SU-DHL-6 (cell line): Measurements from ENCODE around the gene TRNP1.
"Not testable (repeated sequence)": the region's sequence is repeated elsewhere in the genome, so short reads cannot be mapped to it uniquely, and the experiment has no call there.

Experiments
- H2AFZ ChIP-seq: fragments of 200-600 bp; sonication (generic); 2 replicates; pipeline ENCODE4 v1.6.1; 2014; ENCODE audit warnings: low read depth, mild to moderate bottlenecking, moderate library complexity, mixed read lengths, antibody characterized with exemption, low read length; ENCODE audit not compliant: severe bottlenecking
- H3F3A ChIP-seq: fragments of 200-600 bp; shearing (Covaris generic); 2 replicates; pipeline ENCODE4 v1.6.0; 2016; ENCODE audit warnings: antibody characterized with exemption, mild to moderate bottlenecking; ENCODE audit not compliant: insufficient read depth
- H3K27ac ChIP-seq: fragments of 200-600 bp; sonication (generic); 2 replicates; pipeline ENCODE4 v1.5.1; 2016; ENCODE audit warnings: low read depth, mild to moderate bottlenecking, low read length, moderate library complexity, mixed read lengths
- H3K27me3 ChIP-seq: fragments of 200-600 bp; sonication (generic), shearing (Covaris generic); 2 replicates; pipeline ENCODE4 v1.6.0; 2014; ENCODE audit warnings: mild to moderate bottlenecking, low read length
- H3K36me3 ChIP-seq: fragments of 200-600 bp; sonication (generic); 2 replicates; pipeline ENCODE4 v1.6.1; 2014; ENCODE audit warnings: mild to moderate bottlenecking, low read length, mixed read lengths
- H3K4me2 ChIP-seq: fragments of 300-600, 200-600 bp; shearing (Covaris generic), sonication (generic); 2 replicates; pipeline ENCODE4 v1.6.0; 2014; ENCODE audit warnings: low read length, low read depth, mild to moderate bottlenecking; ENCODE audit not compliant: poor library complexity, severe bottlenecking
- H3K4me3 ChIP-seq: fragments of 200-600 bp; sonication (generic); 2 replicates; pipeline ENCODE4 v1.5.1; 2014; ENCODE audit warnings: antibody characterized with exemption, low read length, mild to moderate bottlenecking, mixed read lengths; ENCODE audit not compliant: insufficient read depth, poor library complexity, severe bottlenecking
- H3K79me2 ChIP-seq: fragments of 200-600 bp; sonication (generic); 2 replicates; pipeline ENCODE4 v1.6.1; 2014; ENCODE audit warnings: mild to moderate bottlenecking, low read length, moderate library complexity; ENCODE audit not compliant: insufficient read depth
- H3K9ac ChIP-seq: fragments of 200-600 bp; sonication (generic); 2 replicates; pipeline ENCODE4 v1.7.0; 2014; ENCODE audit warnings: mild to moderate bottlenecking, low read length
- H3K9me2 ChIP-seq: fragments of 200-600 bp; sonication (generic); replicated peaks from 2 replicates; pipeline ENCODE4 v1.6.1; 2014; ENCODE audit warnings: low read length; ENCODE audit not compliant: insufficient read depth
- H3K9me3 ChIP-seq: fragments of 200-600 bp; sonication (generic); 2 replicates; pipeline ENCODE4 v1.6.1; 2014; ENCODE audit warnings: low read length, mixed read lengths; ENCODE audit not compliant: insufficient read depth
- H4K20me1 ChIP-seq: fragments of 200-600 bp; sonication (generic); 2 replicates; pipeline ENCODE4 v1.6.1; 2014; ENCODE audit warnings: low read depth, mild to moderate bottlenecking, antibody characterized with exemption, low read length, moderate library complexity, mixed read lengths
- CTCF ChIP-seq: fragments of 200-600 bp; sonication (generic); IDR thresholded peaks from one replicate; pipeline ENCODE4 v1.5.1; 2017; ENCODE audit warnings: antibody characterized with exemption, mild to moderate bottlenecking, low read length, moderate library complexity; ENCODE audit not compliant: insufficient read depth, poor library complexity, severe bottlenecking
- EZH2phosphoT487 ChIP-seq: fragments of 200-600 bp; sonication (generic), shearing (Covaris generic); conservative IDR thresholded peaks from 2 replicates; pipeline ENCODE4 v1.6.1; 2018; ENCODE audit warnings: mild to moderate bottlenecking, antibody characterized with exemption, low read length, moderate library complexity, mixed read lengths

TRNP1 gene

GRCh38 chr1:26981146-26981846 is 12.2 kb upstream of the TRNP1 start:
- H2AFZ ChIP-seq: no peak overlapping the region
- no peak for TF ChIP-seq CTCF
- TF ChIP-seq EZH2phosphoT487: no peak
- no peaks in the 10 kb centered on the region for H3K9me3 ChIP-seq
- H3K27me3 ChIP-seq: no peaks in the 10 kb centered on the region
- H3K9me2 ChIP-seq: no peaks in the 10 kb centered on the region
- no peaks in the 10 kb centered on the region for H4K20me1 ChIP-seq
- H3K27ac ChIP-seq: no peak overlapping the region
- H3K4me2 ChIP-seq: no peak overlapping the region
- H3K9ac ChIP-seq: no peak overlapping the region
- H3F3A ChIP-seq: no peaks in the 10 kb centered on the region
- H3K4me3 ChIP-seq: no peak overlapping the region
- H3K36me3 ChIP-seq: no peaks in the 10 kb centered on the region
- H3K79me2 ChIP-seq: no peaks in the 10 kb centered on the region

- Histone ChIP-seq H3K36me3 (no peaks in the 10 kb centered on the region), H3K27ac (no peak overlapping the region), H3K4me2 (no peak overlapping the region), H3K9me3 (no peaks in the 10 kb centered on the region), H3K79me2 (no peaks in the 10 kb centered on the region), H3K9me2 (no peaks in the 10 kb centered on the region), H2AFZ (no peak overlapping the region), H3K4me3 (no peak overlapping the region), H3F3A (no peaks in the 10 kb centered on the region), H3K27me3 (no peaks in the 10 kb centered on the region), H4K20me1 (no peaks in the 10 kb centered on the region), H3K9ac (no peak overlapping the region)
- TF ChIP-seq EZH2phosphoT487 (no peak), CTCF (no peak)
Measured at GRCh38 chr1:26983863-26984262, 9.6 kb upstream of the TRNP1 start.

- no peak for TF ChIP-seq CTCF
- TF ChIP-seq EZH2phosphoT487: no peak
- Histone ChIP-seq H3K27me3 (no peaks in the 10 kb centered on the region), H4K20me1 (no peaks in the 10 kb centered on the region), H3K9me3 (no peaks in the 10 kb centered on the region), H3K27ac (no peak overlapping the region), H3K36me3 (no peaks in the 10 kb centered on the region), H3F3A (no peaks in the 10 kb centered on the region), H3K4me2 (no peak overlapping the region), H3K9ac (no peak overlapping the region), H3K79me2 (no peaks in the 10 kb centered on the region), H3K4me3 (no peak overlapping the region), H3K9me2 (no peaks in the 10 kb centered on the region), H2AFZ (no peak overlapping the region)
Measured at GRCh38 chr1:26984291-26984690, 9.2 kb upstream of the TRNP1 start.

- no peaks in the 10 kb centered on the region for H4K20me1 ChIP-seq
- no peaks in the 10 kb centered on the region for H3K9me3 ChIP-seq
- H3K27ac ChIP-seq: no peak overlapping the region
- no peak overlapping the region for H3K4me2 ChIP-seq
- H3F3A ChIP-seq: no peaks in the 10 kb centered on the region
- H2AFZ ChIP-seq: no peak overlapping the region
- no peaks in the 10 kb centered on the region for H3K27me3 ChIP-seq
- no peaks in the 10 kb centered on the region for H3K36me3 ChIP-seq
- no peaks in the 10 kb centered on the region for H3K79me2 ChIP-seq
- no peak for TF ChIP-seq CTCF
- TF ChIP-seq EZH2phosphoT487: no peak
- H3K4me3 ChIP-seq: no peak overlapping the region
- H3K9me2 ChIP-seq: no peaks in the 10 kb centered on the region
- H3K9ac ChIP-seq: no peak overlapping the region
Measured at GRCh38 chr1:26986658-26987057, 6.8 kb upstream of the TRNP1 start.

GRCh38 chr1:26989403-26990109 is 3.9 kb upstream of the TRNP1 start:
- H3K4me2 ChIP-seq, H3K79me2 ChIP-seq, H3K27me3 ChIP-seq, H4K20me1 ChIP-seq, H3F3A ChIP-seq, H3K9me2 ChIP-seq, H3K9me3 ChIP-seq, H3K27ac ChIP-seq, H2AFZ ChIP-seq, H3K9ac ChIP-seq, H3K36me3 ChIP-seq, H3K4me3 ChIP-seq: not testable (repeated sequence)
